ENCODE data around the gene COX4I1. TPM values are rescaled to one million over a fixed set of nuclear protein-coding genes. Genes with fewer than 3 reads are reported as not detected.

COX4I1 gene
- total and polyA plus RNA-seq, 2 of the 8 experiments (the other 6 are each of a cell fraction or from before 2014, with no cell fraction given) = 507 to 707 TPM

DNA sequence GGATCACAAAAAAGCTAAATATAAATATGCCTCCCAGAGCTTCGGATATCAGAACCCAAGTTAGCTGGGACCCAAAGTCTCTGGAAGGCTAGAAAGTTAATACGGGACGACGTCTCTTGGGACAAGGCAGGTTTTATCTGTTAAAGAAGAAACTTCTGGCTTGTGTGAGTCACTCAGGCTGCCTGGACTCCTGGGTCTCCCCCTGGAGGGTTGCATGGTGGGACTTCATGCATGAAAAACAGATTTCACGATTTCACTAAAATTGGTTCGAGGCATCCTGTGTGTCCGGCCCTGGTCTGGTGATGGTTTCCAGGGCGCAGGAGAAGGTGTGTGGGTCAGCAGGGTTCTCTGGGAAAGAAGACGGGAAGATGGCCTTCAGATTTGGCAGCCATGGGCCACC, 47.0 kb downstream of the COX4I1 start:
- Histone ChIP-seq H3K79me1 (ENCODE audit: low read depth, low read length) (no peaks in the 10 kb centered on the region), H2BK20ac (ENCODE audit: low read length) (no peak overlapping the region), H2AK5ac (ENCODE audit: low read depth, low read length) (no peak overlapping the region), H3K4me1 (replicated peaks in 1 of 4; ENCODE audit: control insufficient read depth in 3 of 4, insufficient read depth in 4 of 4, low read length in 3 of 4) (no peaks in the 10 kb centered on the region), H2AFZ (ENCODE audit: low read length) (no peak overlapping the region), H3K4ac (replicated peaks; ENCODE audit: insufficient read length, low read depth, low read length) (no peak overlapping the region), H3K4me2 (ENCODE audit: insufficient read depth in 1 of 2, low read depth in 2 of 2, low read length in 2 of 2) (no peak overlapping the region), H4K20me1 (replicated peaks in 1 of 2; ENCODE audit: control insufficient read depth in 1 of 2, insufficient read depth in 2 of 2, low read length in 2 of 2) (no peaks in the 10 kb centered on the region), H3K27me3 (replicated peaks in 1 of 4; ENCODE audit: control insufficient read depth in 3 of 4, extremely low read depth in 1 of 4, insufficient read depth in 3 of 4, low read length in 3 of 4) (no peaks in the 10 kb centered on the region; a peak in 1 of 7 replicates), H3K9me3 (ENCODE audit: insufficient read depth in 2 of 2, low read depth in 1 of 2, low read length in 1 of 2) (no peaks in the 10 kb centered on the region), H3K27ac (ENCODE audit: low read depth, low read length) (no peak overlapping the region), H2BK5ac (ENCODE audit: low read depth, low read length) (no peak overlapping the region), H2BK120ac (replicated peaks; ENCODE audit: low read depth, low read length) (no peak overlapping the region), H2BK15ac (ENCODE audit: low read length) (no peak overlapping the region), H3K4me3 (ENCODE audit: extremely low read depth in 1 of 4, insufficient read depth in 2 of 4, low read depth in 3 of 4, low read length in 4 of 4) (no peak overlapping the region), H3K56ac (replicated peaks; ENCODE audit: insufficient read length, low read depth, low read length) (no peak overlapping the region), H2BK12ac (ENCODE audit: low read depth, low read length) (no peak overlapping the region), H3K9ac (replicated peaks in 1 of 4; ENCODE audit: extremely low read depth in 1 of 4, low read depth in 3 of 4, low read length in 3 of 4) (no peak overlapping the region), H3K14ac (ENCODE audit: insufficient read length) (no peak overlapping the region), H4K8ac (ENCODE audit: extremely low read depth, insufficient read depth, low read length) (no peak overlapping the region), H3K36me3 (ENCODE audit: control insufficient read depth in 2 of 4, insufficient read depth in 4 of 4, low read length in 3 of 4) (no peaks in the 10 kb centered on the region), H4K5ac (ENCODE audit: insufficient read length, low read depth, low read length) (no peak overlapping the region), H3K23ac (ENCODE audit: insufficient read length) (no peak overlapping the region), H3K79me2 (ENCODE audit: control insufficient read depth in 1 of 2, insufficient read depth in 2 of 2, low read length in 2 of 2) (no peaks in the 10 kb centered on the region), H4K91ac (replicated peaks; ENCODE audit: insufficient read length, low read length) (no peak overlapping the region), H3K18ac (ENCODE audit: extremely low read depth, low read length) (no peak overlapping the region), H3K23me2 (ENCODE audit: low read depth, low read length) (no peaks in the 10 kb centered on the region; the same call in 1 of the 2 replicates)
- TF ChIP-seq NANOG (IDR thresholded peaks at IDR 0.05; ENCODE audit: insufficient read depth, low read depth, low read length, poor library complexity, severe bottlenecking) (no peak), POLR2AphosphoS5 (IDR thresholded peaks at IDR 0.05; ENCODE audit: low read depth, low read length) (no peak), RXRA (IDR thresholded peaks at IDR 0.05; ENCODE audit: insufficient read depth, low read depth, low read length) (no peak), SIN3A (conservative IDR thresholded peaks at IDR 0.05 in 1 of 2, IDR thresholded peaks at IDR 0.05 in 1 of 2; ENCODE audit: low read depth in 1 of 2, low read length in 2 of 2) (no peak), POLR2A (IDR thresholded peaks at IDR 0.05; ENCODE audit: control extremely low read depth in 1 of 2, low read depth in 2 of 2, low read length in 2 of 2) (no peak), KDM1A (IDR thresholded peaks at IDR 0.05; ENCODE audit: borderline replicate concordance, low read length) (no peak), JUN (IDR thresholded peaks at IDR 0.05; ENCODE audit: low read depth, low read length) (no peak), TCF12 (IDR thresholded peaks at IDR 0.05; ENCODE audit: low read depth, low read length) (no peak), BRCA1 (IDR thresholded peaks at IDR 0.05; ENCODE audit: low read depth, low read length) (no peak)
- FAIRE-seq (no peak), DNase-seq (ENCODE audit: low read depth in 1 of 2, low spot score in 2 of 2) (no peak)
- ChIA-PET CTCF (ENCODE audit: partially characterized antibody) (interaction anchor here (1.1 kb wide), 1 partner anchor 141 kb away, joined by 6 read pairs; no protein-coding TSS in a partner anchor), POLR2A (ENCODE audit: partially characterized antibody) (no interaction called here)
- 90% methylated on average over 9 of the region's 9 CpGs; no CpG with 5 or more reads in 1 of the 2 experiments for WGBS, 2 experiments (ENCODE audit: extremely low coverage in 1 of 2, insufficient coverage in 1 of 2, insufficient read length in 1 of 2, insufficient replicate concordance in 2 of 2, low coverage in 1 of 2, low lambda C conversion rate in 2 of 2, missing lambda C conversion rate in 1 of 2)
